ENCODE results near the gene GNB4.

GNB4 gene

GRCh38 chr3:179476215-179476614, 24.9 kb upstream of the GNB4 start:
- H3K36me3 Mint-ChIP-seq (ENCODE audit: low read depth) = no peaks in the 10 kb centered on the region
- H3K4me1 Mint-ChIP-seq = peaks cover 8% of the 10 kb centered on the region
- H3K27me3 Mint-ChIP-seq (ENCODE audit: low read depth) = no peaks in the 10 kb centered on the region
- no peak overlapping the region for H3K27ac Mint-ChIP-seq
- no peak for TF ChIP-seq CTCF (IDR thresholded peaks at IDR 0.05; ENCODE audit: unreplicated experiment in 3 of 3)
- H3K9me3 Mint-ChIP-seq = peaks cover 5% of the 10 kb centered on the region
- H3K4me3 Mint-ChIP-seq = no peak overlapping the region

- TF ChIP-seq CTCF (IDR thresholded peaks at IDR 0.05; ENCODE audit: unreplicated experiment in 3 of 3) = no peak
Observed at GRCh38 chr3:179474480-179474879, 23.2 kb upstream of the GNB4 start.

GRCh38 chr3:179473565-179473964, 22.3 kb upstream of the GNB4 start:
- Mint-ChIP-seq H3K9me3 (no peaks in the 10 kb centered on the region), H3K27me3 (ENCODE audit: low read depth) (no peaks in the 10 kb centered on the region)
- no peak for TF ChIP-seq CTCF (IDR thresholded peaks at IDR 0.05; ENCODE audit: unreplicated experiment in 3 of 3)

More at GRCh38 chr3:179474480-179474879, 23.2 kb upstream of the GNB4 start:
- no peaks in the 10 kb centered on the region for H3K36me3 Mint-ChIP-seq (ENCODE audit: low read depth)
- peaks cover 8% of the 10 kb centered on the region for H3K4me1 Mint-ChIP-seq
- peaks cover 3% of the 10 kb centered on the region for H3K9me3 Mint-ChIP-seq
- H3K4me3 Mint-ChIP-seq = no peak overlapping the region
- H3K27me3 Mint-ChIP-seq (ENCODE audit: low read depth) = no peaks in the 10 kb centered on the region
- H3K27ac Mint-ChIP-seq = peak overlapping the region; percentile 58 to 78 (median 61)

GRCh38 chr3:179464323-179465092, 13.2 kb upstream of the GNB4 start:
- Mint-ChIP-seq H3K4me3 (no peak overlapping the region), H3K27ac (no peak overlapping the region), H3K4me1 (no peaks in the 10 kb centered on the region), H3K36me3 (ENCODE audit: low read depth) (no peaks in the 10 kb centered on the region), H3K27me3 (ENCODE audit: low read depth) (no peaks in the 10 kb centered on the region), H3K9me3 (no peaks in the 10 kb centered on the region)
- TF ChIP-seq CTCF (IDR thresholded peaks at IDR 0.05; ENCODE audit: unreplicated experiment in 3 of 3) = no peak

More at GRCh38 chr3:179473565-179473964, 22.3 kb upstream of the GNB4 start:
- Mint-ChIP-seq H3K36me3 (ENCODE audit: low read depth) (no peaks in the 10 kb centered on the region), H3K4me1 (peaks cover 8% of the 10 kb centered on the region), H3K27ac (no peak overlapping the region), H3K4me3 (no peak overlapping the region)

GRCh38 chr3:179463319-179463718, 12.0 kb upstream of the GNB4 start:
- H3K36me3 Mint-ChIP-seq (ENCODE audit: low read depth) = no peaks in the 10 kb centered on the region
- H3K27ac Mint-ChIP-seq = no peak overlapping the region
- no peaks in the 10 kb centered on the region for H3K4me1 Mint-ChIP-seq
- H3K4me3 Mint-ChIP-seq = no peak overlapping the region
- no peak for TF ChIP-seq CTCF (IDR thresholded peaks at IDR 0.05; ENCODE audit: unreplicated experiment in 3 of 3)
- no peaks in the 10 kb centered on the region for H3K9me3 Mint-ChIP-seq
- no peaks in the 10 kb centered on the region for H3K27me3 Mint-ChIP-seq (ENCODE audit: low read depth)

- Mint-ChIP-seq H3K36me3 (ENCODE audit: low read depth) (no peaks in the 10 kb centered on the region), H3K27ac (no peak overlapping the region), H3K4me1 (no peaks in the 10 kb centered on the region), H3K9me3 (no peaks in the 10 kb centered on the region), H3K27me3 (ENCODE audit: low read depth) (peaks cover 8% of the 10 kb centered on the region), H3K4me3 (no peak overlapping the region)
- TF ChIP-seq CTCF (IDR thresholded peaks at IDR 0.05; ENCODE audit: unreplicated experiment in 3 of 3) = no peak
Observed at GRCh38 chr3:179460260-179460659, 9.0 kb upstream of the GNB4 start.

All from nephron (organoid).